Thymus (tissue), 14 donors: ENCODE measurements around the gene MAGEC1. TPM values are rescaled to one million over a fixed set of nuclear protein-coding genes. Genes with fewer than 3 reads are reported as not detected.
"Not testable (repeated sequence)": the region's sequence is repeated elsewhere in the genome, so short reads cannot be mapped to it uniquely, and the experiment has no call there.

Experiments
- DNase-seq, 9 donors: peaks; one replicate each; pipeline ENCODE4 v3.0.0-alpha.2; 2013; ENCODE audit warnings: low spot score in 9 of 9, low read depth in 6 of 9, missing footprints in 1 of 9
- H3K27ac ChIP-seq, 2 donors: one replicate each; pipeline ENCODE4 v1.5.1; 2013; ENCODE audit warnings: control low read depth in 1 of 2, low read depth in 1 of 2, low read length in 1 of 2, mild to moderate bottlenecking in 1 of 2, moderate library complexity in 1 of 2
- H3K27me3 ChIP-seq, 2 donors: one replicate each; pipeline ENCODE4 v1.5.1; 2013; ENCODE audit warnings: low read length in 1 of 2; ENCODE audit not compliant: control insufficient read depth in 2 of 2, insufficient read depth in 1 of 2
- H3K36me3 ChIP-seq, 2 donors: one replicate each; pipeline ENCODE4 v1.5.1; 2013; ENCODE audit warnings: low read length in 1 of 2, mild to moderate bottlenecking in 1 of 2, moderate library complexity in 1 of 2; ENCODE audit not compliant: control insufficient read depth in 2 of 2, insufficient read depth in 2 of 2
- H3K4me1 ChIP-seq, 2 donors: one replicate each; pipeline ENCODE4 v1.5.1; 2013; ENCODE audit warnings: low read length in 2 of 2; ENCODE audit not compliant: control insufficient read depth in 2 of 2, insufficient read depth in 2 of 2
- H3K4me3 ChIP-seq, 2 donors: one replicate each; pipeline ENCODE4 v1.5.1; 2013; ENCODE audit warnings: low read length in 2 of 2, control low read depth in 1 of 2, mild to moderate bottlenecking in 1 of 2
- H3K9me3 ChIP-seq, 2 donors: one replicate each; pipeline ENCODE4 v1.5.1; 2013; ENCODE audit warnings: low read length in 1 of 2, mild to moderate bottlenecking in 1 of 2; ENCODE audit not compliant: control insufficient read depth in 2 of 2, insufficient read depth in 1 of 2
- WGBS: extraction: QIAGEN DNeasy Blood & Tissue Kit; methylation state at CpG from one replicate; pipeline ENCODE4 v1.1.7; 2013; 5-methylcytosine and 5-hydroxymethylcytosine counted together
- long read RNA-seq, 10 donors: transcript quantifications; one replicate each; lab custom pipeline, GENCODE V29; 2026
- polyA plus RNA-seq: library from polyadenylated mRNA; stranded (reverse); fragments of 200-250 nt; gene quantifications from one replicate; pipeline ENCODE4 v1.2.3, GENCODE V29; 2013
- total RNA-seq: library from RNA; stranded (reverse); fragments of 120-200 nt; gene quantifications from one replicate; pipeline ENCODE4 v1.2.4, GENCODE V29; 2013
- donor health status: healthy.

The MAGEC1 gene, protein sequence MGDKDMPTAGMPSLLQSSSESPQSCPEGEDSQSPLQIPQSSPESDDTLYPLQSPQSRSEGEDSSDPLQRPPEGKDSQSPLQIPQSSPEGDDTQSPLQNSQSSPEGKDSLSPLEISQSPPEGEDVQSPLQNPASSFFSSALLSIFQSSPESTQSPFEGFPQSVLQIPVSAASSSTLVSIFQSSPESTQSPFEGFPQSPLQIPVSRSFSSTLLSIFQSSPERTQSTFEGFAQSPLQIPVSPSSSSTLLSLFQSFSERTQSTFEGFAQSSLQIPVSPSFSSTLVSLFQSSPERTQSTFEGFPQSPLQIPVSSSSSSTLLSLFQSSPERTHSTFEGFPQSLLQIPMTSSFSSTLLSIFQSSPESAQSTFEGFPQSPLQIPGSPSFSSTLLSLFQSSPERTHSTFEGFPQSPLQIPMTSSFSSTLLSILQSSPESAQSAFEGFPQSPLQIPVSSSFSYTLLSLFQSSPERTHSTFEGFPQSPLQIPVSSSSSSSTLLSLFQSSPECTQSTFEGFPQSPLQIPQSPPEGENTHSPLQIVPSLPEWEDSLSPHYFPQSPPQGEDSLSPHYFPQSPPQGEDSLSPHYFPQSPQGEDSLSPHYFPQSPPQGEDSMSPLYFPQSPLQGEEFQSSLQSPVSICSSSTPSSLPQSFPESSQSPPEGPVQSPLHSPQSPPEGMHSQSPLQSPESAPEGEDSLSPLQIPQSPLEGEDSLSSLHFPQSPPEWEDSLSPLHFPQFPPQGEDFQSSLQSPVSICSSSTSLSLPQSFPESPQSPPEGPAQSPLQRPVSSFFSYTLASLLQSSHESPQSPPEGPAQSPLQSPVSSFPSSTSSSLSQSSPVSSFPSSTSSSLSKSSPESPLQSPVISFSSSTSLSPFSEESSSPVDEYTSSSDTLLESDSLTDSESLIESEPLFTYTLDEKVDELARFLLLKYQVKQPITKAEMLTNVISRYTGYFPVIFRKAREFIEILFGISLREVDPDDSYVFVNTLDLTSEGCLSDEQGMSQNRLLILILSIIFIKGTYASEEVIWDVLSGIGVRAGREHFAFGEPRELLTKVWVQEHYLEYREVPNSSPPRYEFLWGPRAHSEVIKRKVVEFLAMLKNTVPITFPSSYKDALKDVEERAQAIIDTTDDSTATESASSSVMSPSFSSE
- total RNA-seq: not detected
- not detected for polyA plus RNA-seq
- long read RNA-seq, donor 1: 0 reads
- long read RNA-seq, donor 2: 0 reads
- long read RNA-seq, donor 3: 0 reads
- long read RNA-seq, donor 4: 0 reads
- long read RNA-seq, donor 5: 0 reads
- long read RNA-seq, donor 6: 0 reads
- long read RNA-seq, donor 7: 0 reads
- long read RNA-seq, donor 8: 0 reads
- long read RNA-seq, donor 9: 0 reads
- long read RNA-seq, donor 10: 0 reads

DNA sequence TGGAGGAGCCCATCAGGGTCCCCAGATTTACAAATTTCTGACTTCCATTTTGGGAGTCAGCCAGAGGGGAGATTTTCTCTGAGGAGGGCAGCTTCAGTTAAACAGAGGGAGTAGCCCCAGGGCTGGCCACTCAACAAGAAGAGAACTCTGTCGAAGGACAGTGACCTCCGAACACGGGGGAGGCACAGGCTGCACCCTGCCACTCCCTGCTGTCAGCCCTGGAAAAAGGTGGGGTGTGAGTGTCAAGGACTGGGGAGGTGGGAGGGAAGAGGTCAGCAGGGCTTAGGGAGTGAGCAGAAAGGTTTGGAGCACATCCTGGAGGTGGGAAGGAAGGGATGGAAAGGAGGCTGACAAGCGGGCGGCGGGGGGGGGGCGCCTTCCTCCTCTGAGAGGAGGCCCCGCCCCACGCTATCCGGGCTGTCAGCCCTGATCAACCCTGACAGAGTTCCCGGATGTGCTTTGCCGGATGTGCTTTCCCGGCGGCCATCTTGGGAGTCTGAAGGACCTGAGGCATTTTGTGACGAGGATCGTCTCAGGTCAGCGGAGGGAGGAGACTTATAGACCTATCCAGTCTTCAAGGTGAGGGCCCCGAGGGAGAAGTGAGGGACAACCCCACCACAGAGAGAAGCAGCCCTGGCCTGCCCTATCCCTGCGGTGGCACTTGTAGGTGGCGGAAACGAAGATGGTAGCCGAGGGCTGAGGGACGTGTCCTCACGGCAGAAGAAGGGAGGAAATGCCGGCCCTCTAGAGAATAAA is at the start of gene MAGEC1:
Gene MAGEC1, plus strand, starts transcription at position 495 of the 756 bp plus-strand sequence. CDS start 1,179 bp downstream, outside the sequence.
- Histone ChIP-seq H3K36me3 (no peaks in the 10 kb centered on the region), H3K27me3 (no peaks in the 10 kb centered on the region), H3K4me3 (no peak within 1 kb of the TSS), H3K9me3 (peaks cover 0 to 8% of the 10 kb centered on the region in 2 donors), H3K27ac (no peak within 1 kb of the TSS), H3K4me1 (no peaks in the 10 kb centered on the region)
- no peak for DNase-seq
- 95% methylated on average over 25 of the region's 25 CpGs for WGBS

DNA sequence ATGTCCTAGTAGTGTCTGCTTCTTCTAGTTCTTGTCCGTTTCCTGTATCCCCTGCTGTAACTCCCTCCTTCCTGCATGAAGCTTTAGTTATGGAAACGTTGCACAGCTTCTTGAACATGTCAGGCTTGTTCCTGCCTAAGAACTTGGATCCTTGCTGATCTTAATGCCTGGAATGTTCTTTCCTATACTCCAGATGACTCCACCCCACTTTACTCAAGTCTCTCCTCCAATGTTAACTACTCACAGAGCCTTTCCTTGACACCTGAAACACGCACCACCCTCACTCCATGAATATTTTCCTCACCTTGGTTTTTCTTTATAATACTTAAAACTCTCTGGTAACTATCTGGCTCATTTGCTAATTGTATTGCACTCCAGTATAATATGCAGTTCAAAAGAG is 46.2 kb upstream of the MAGEC1 start:
- H3K9me3 ChIP-seq: no peaks in the 10 kb centered on the region
- DNase-seq: no peak
- H3K4me3 ChIP-seq: no peak overlapping the region
- no peaks in the 10 kb centered on the region for H3K4me1 ChIP-seq
- no peak overlapping the region for H3K27ac ChIP-seq
- no peaks in the 10 kb centered on the region for H3K36me3 ChIP-seq
- H3K27me3 ChIP-seq: no peaks in the 10 kb centered on the region
- 66% methylated on average over 3 of the region's 3 CpGs for WGBS

DNA sequence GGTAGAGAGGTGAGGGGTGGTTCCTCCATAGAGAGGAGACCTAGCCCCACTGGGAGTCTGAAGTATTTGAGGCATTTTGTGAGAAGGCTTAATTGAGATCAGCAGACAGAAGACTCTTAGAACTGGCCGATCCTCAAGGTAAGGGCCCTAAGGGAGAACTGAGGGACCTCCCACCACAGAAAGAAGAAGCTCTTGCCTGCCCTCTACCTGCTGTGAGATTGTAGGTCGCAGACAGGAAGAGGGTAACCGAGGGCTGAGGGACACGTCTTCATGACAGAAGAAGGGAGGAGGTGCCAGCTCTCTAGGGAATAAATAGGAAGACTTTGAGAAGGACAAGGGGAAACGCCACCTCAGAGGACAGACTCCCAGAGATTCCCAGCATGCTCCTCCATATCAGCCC is 24.1 kb upstream of the MAGEC1 start:
- Histone ChIP-seq H3K36me3 (no peaks in the 10 kb centered on the region), H3K27me3 (no peaks in the 10 kb centered on the region), H3K4me1 (no peaks in the 10 kb centered on the region), H3K9me3 (no peaks in the 10 kb centered on the region), H3K4me3 (no peak overlapping the region), H3K27ac (no peak overlapping the region)
- 69% methylated on average over 5 of the region's 5 CpGs for WGBS
- DNase-seq: no peak

DNA sequence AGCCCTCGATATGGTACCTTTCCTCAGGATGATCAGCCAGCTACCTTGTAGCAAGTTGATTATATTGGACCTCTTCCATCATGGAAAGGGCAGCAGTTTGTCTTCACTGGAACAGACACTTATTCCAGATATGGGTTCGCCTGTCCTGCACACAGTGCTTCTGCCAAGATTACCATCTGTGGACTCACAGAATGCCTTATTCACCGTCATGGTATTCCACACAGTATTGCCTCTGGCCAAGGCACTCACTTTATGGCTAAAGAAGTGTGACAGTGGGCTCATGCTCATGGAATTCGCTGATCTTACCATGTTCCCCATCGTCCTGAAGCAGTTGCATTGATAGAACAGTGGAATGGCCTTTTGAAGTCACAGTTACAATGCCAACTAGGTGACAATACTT is 14.9 kb upstream of the MAGEC1 start:
- not testable (repeated sequence) for H3K36me3 ChIP-seq, H3K4me1 ChIP-seq, H3K27me3 ChIP-seq, H3K4me3 ChIP-seq, DNase-seq, H3K9me3 ChIP-seq, H3K27ac ChIP-seq
- 90% methylated on average over 5 of the region's 5 CpGs for whole genome bisulfite sequencing

DNA sequence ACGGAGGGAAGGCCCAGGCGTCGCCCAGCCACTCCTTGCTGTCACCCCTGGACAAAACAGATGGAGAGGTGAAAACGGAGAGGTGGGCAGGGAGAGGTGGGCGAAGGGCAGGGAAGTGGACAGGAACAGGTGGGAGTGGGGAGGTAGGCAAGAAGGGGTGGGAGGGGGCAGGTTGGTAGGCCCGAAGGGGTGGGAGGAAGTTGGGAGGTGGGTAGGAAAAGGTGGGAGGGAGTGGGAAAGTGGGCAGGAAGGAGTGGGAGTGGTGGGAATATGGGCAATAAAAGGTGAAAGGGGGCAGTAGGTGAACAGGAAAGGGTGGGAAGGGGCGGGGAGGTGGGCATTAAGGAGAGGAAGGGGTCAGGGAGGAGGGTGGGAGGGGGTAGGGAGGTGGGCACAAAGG is 9.0 kb upstream of the MAGEC1 start:
- no peaks in the 10 kb centered on the region for H3K36me3 ChIP-seq
- DNase-seq: no peak
- no peak overlapping the region for H3K4me3 ChIP-seq
- no peaks in the 10 kb centered on the region for H3K9me3 ChIP-seq
- WGBS: 87% methylated on average over 7 of the region's 7 CpGs
- H3K4me1 ChIP-seq: no peaks in the 10 kb centered on the region
- H3K27ac ChIP-seq: no peak overlapping the region
- no peaks in the 10 kb centered on the region for H3K27me3 ChIP-seq

DNA sequence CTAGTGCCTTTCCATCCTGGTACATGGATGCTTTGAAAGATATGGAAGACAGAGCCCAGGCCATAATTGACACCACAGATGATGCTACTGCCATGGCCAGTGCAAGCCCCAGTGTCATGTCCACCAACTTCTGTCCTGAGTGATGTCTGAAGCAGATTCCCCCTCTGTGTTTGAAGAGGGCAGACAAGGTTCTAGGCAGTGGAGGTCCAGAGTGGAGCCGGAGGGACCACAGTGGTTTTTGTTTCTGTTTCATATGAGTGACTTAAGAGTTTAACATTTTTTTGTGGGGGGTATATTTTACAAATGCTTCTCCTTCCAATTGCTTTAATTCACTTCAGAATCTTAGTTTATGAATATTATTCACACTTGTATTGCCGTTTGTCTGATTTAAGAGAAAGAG is 6.0 kb upstream of the MAGEC1 start:
- no peak for DNase-seq
- H3K36me3 ChIP-seq: no peaks in the 10 kb centered on the region
- H3K27ac ChIP-seq: no peak overlapping the region
- 94% methylated on average over 2 of the region's 2 CpGs for WGBS
- H3K4me3 ChIP-seq: no peak overlapping the region
- peaks cover 0 to 2% of the 10 kb centered on the region in 2 donors for H3K9me3 ChIP-seq
- H3K27me3 ChIP-seq: no peaks in the 10 kb centered on the region
- no peaks in the 10 kb centered on the region for H3K4me1 ChIP-seq

DNA sequence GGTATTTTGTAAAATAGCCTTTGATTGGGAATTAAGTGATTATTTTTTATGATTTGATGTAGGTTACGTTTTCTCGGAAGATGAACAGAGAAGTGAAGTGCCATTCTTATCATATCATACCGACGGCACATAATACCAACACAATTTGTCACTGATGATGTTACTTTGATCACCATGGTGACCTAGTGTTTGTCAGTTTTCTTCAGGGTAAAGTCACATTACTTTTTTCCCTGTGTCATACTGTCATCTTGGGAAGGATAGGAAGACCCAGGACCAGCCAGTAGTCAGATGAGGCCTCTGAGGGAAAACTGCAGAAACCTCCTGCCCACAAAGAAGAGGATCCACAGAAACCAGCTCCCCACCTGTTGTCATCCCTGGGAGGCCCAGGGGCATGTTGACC is 1.3 kb upstream of the MAGEC1 start:
- Histone ChIP-seq H3K36me3 (no peaks in the 10 kb centered on the region), H3K27me3 (no peaks in the 10 kb centered on the region), H3K27ac (no peak overlapping the region), H3K4me1 (no peaks in the 10 kb centered on the region), H3K4me3 (no peak overlapping the region), H3K9me3 (peaks cover 0 to 8% of the 10 kb centered on the region in 2 donors)
- no peak for DNase-seq
- 96% methylated on average over 4 of the region's 4 CpGs for WGBS

DNA sequence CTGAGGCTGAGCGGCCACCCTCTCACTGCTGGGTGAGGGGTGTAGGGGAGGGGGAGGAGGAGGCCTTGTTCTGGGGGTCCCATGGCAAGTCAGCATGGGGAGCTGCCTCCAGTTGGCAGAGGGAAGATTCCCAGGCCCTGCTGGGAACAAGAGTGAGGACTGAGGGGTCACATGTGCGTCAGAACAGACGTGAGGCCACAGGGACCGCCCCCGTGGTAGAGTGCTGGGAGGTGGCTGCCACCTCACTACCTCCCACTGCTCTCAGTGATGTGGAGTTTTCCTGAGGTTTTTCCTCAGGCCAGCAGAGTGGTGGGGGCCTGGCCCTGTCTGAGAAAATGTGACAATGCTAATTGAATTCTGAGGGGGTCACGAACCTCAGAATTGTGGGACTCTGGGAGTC is 568 bp downstream of the MAGEC1 start:
- H3K36me3 ChIP-seq: no peaks in the 10 kb centered on the region
- no peak for DNase-seq
- no peaks in the 10 kb centered on the region for H3K27me3 ChIP-seq
- H3K4me1 ChIP-seq: no peaks in the 10 kb centered on the region
- no peak overlapping the region for H3K27ac ChIP-seq
- no peak overlapping the region for H3K4me3 ChIP-seq
- peaks cover 0 to 8% of the 10 kb centered on the region in 2 donors for H3K9me3 ChIP-seq
- 92% methylated on average over 6 of the region's 6 CpGs for whole genome bisulfite sequencing
